ENCODE data around the gene CXCR2.

DNA sequence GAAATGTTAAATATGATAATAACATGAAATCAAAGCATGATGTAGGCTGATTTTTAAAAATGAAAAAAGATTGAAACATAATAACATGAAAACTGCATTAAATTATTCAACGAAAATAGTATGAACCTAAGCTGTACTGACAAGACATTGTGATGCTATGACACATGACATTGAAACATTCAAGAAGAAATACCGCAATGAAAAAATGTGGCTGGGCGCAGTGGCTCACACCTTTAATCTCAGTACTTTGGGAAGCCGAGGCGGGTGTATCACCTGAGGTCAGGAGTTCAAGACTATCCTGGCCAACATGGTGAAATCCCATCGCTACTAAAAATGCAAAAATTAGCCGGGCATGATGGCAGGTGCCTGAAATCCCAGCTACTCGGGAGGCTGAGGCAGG is 26.3 kb downstream of the CXCR2 start:
- TF ChIP-seq CTCF (IDR thresholded peaks at IDR 0.05): no peak
- TF ChIP-seq POLR2A (IDR thresholded peaks at IDR 0.05): no peak
- no peak for TF ChIP-seq POLR2AphosphoS5 (IDR thresholded peaks at IDR 0.05)
- TF ChIP-seq EP300 (IDR thresholded peaks at IDR 0.05): no peak
